Mononuclear cell (primary cell): ENCODE results near the gene HOXB13. TPM values are rescaled to one million over a fixed set of nuclear protein-coding genes. Genes with fewer than 3 reads are reported as not detected.

Experiments used
- total RNA-seq: library from RNA; depleted of rRNA; stranded (reverse); fragments of >200 nt; gene quantifications from one replicate; pipeline ENCODE4 v1.2.3, GENCODE V29; 2012

Gene HOXB13
- total RNA-seq, 1 donor: not detected

Other genes with a start within 250 kb of the HOXB13 start
- gene HOXB1, start 197.7 kb downstream of the HOXB13 start, total RNA-seq: not detected
- gene HOXB2, start 183.6 kb downstream of the HOXB13 start, total RNA-seq: 7.6 TPM
- gene HOXB4, start 150.4 kb downstream of the HOXB13 start, total RNA-seq: 0.31 TPM
- gene HOXB3, start 138.5 kb downstream of the HOXB13 start, total RNA-seq: 0.94 TPM
- not detected for gene HOXB5, start 135.0 kb downstream of the HOXB13 start, total RNA-seq
- not detected for gene HOXB6, start 123.8 kb downstream of the HOXB13 start, total RNA-seq
- gene HOXB7, start 117.7 kb downstream of the HOXB13 start, total RNA-seq: 0.10 TPM
- gene HOXB8, start 113.5 kb downstream of the HOXB13 start, total RNA-seq: 0.10 TPM
- gene HOXB9, start 102.4 kb downstream of the HOXB13 start, total RNA-seq: not detected
- not detected for gene PRAC1, start 6.2 kb downstream of the HOXB13 start, total RNA-seq
- gene PRAC2, start 5.6 kb downstream of the HOXB13 start, total RNA-seq: not detected
- not detected for gene TTLL6, start 88.5 kb upstream of the HOXB13 start, total RNA-seq
- 136 TPM for gene CALCOCO2, start 102.3 kb upstream of the HOXB13 start, total RNA-seq
- gene ATP5MC1, start 164.0 kb upstream of the HOXB13 start, total RNA-seq: 16.5 TPM
- gene UBE2Z, start 179.7 kb upstream of the HOXB13 start, total RNA-seq: 46.1 TPM
- 31.4 TPM for gene SNF8, start 216.1 kb upstream of the HOXB13 start, total RNA-seq
- gene GIP, start 239.8 kb upstream of the HOXB13 start, total RNA-seq: not detected